GM18502 (cell line): ENCODE measurements around the gene SNX33.
"Not testable (repeated sequence)": the region's sequence is repeated elsewhere in the genome, so short reads cannot be mapped to it uniquely, and the experiment has no call there.

Experiments
- ATAC-seq: cut with Tn5 transposase; IDR thresholded peaks from one replicate; pipeline ENCODE4 v1.9.1; 2021; ENCODE audit warnings: mild to moderate bottlenecking; ENCODE audit not compliant: unreplicated experiment, poor library complexity

Gene SNX33

GRCh38 chr15:75678324-75678690, 30.6 kb downstream of the SNX33 start:
- ATAC-seq = not testable (repeated sequence)

- no peak for ATAC-seq
Measured at GRCh38 chr15:75680007-75680789, 32.5 kb downstream of the SNX33 start.

- no peak for ATAC-seq
Measured at GRCh38 chr15:75682181-75683135, 34.7 kb downstream of the SNX33 start.

- ATAC-seq = not testable (repeated sequence)
Measured at GRCh38 chr15:75683646-75684312, 36.1 kb downstream of the SNX33 start.

GRCh38 chr15:75684648-75685047, 36.9 kb downstream of the SNX33 start:
- no peak for ATAC-seq

GRCh38 chr15:75685195-75685594, 37.5 kb downstream of the SNX33 start:
- no peak for ATAC-seq

GRCh38 chr15:75686212-75686642, 38.5 kb downstream of the SNX33 start:
- ATAC-seq = not testable (repeated sequence)

GRCh38 chr15:75687486-75688277, 40.0 kb downstream of the SNX33 start:
- no peak for ATAC-seq

- ATAC-seq = no peak
Measured at GRCh38 chr15:75688278-75688557, 40.5 kb downstream of the SNX33 start.

GRCh38 chr15:75688831-75689230, 41.1 kb downstream of the SNX33 start:
- ATAC-seq = no peak

GRCh38 chr15:75689429-75689828, 41.7 kb downstream of the SNX33 start:
- ATAC-seq = not testable (repeated sequence)

GRCh38 chr15:75692311-75692710, 44.6 kb downstream of the SNX33 start:
- not testable (repeated sequence) for ATAC-seq

- not testable (repeated sequence) for ATAC-seq
Measured at GRCh38 chr15:75693028-75693427, 45.3 kb downstream of the SNX33 start.

GRCh38 chr15:75693501-75694240, 46.0 kb downstream of the SNX33 start:
- ATAC-seq = no peak

- no peak for ATAC-seq
Measured at GRCh38 chr15:75694241-75695182, 46.8 kb downstream of the SNX33 start.

GRCh38 chr15:75695220-75695619, 47.5 kb downstream of the SNX33 start:
- ATAC-seq = no peak

- ATAC-seq = no peak
Measured at GRCh38 chr15:75695634-75696310, 48.1 kb downstream of the SNX33 start.

- ATAC-seq = no peak
Measured at GRCh38 chr15:75696311-75696720, 48.6 kb downstream of the SNX33 start.
